ENCODE results near the gene BRIP1.
"Not testable (repeated sequence)": the region's sequence is repeated elsewhere in the genome, so short reads cannot be mapped to it uniquely, and the experiment has no call there.

The BRIP1 gene

DNA sequence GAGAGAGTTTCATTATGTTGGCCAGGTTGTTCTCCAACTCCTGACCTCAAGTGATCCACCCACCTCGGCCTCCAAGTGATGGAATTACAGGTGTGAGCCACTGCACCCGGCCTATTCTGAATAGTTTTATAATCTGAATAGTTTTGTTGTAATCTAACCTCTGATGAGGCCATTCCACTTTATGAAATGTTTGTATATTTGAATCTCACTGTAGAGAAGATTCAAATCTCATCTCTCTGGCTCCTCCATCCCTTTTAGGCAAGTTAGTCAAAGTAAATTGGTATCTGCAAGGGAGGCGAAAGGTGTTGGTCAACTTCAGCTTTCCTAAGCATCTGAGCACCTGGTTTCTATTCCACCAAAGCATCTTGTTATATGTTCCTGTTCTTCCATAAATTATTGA lies 131.2 kb downstream of the BRIP1 start:
- no peak overlapping the region for H3K4me2 ChIP-seq (ENCODE audit: low read length)
- no peaks in the 10 kb centered on the region for H3K79me2 ChIP-seq (ENCODE audit: low read length)
- H3K9me3 ChIP-seq (ENCODE audit: insufficient read depth, low read length): 0 out of 2 replicates have a peak, but pooled peaks cover 2% of the 10 kb centered on the region
- no peaks in the 10 kb centered on the region for H4K20me1 ChIP-seq (ENCODE audit: insufficient read depth, low read length)
- no peaks in the 10 kb centered on the region for H3K4me1 ChIP-seq (ENCODE audit: low read length)
- no peak overlapping the region for H3K27ac ChIP-seq (ENCODE audit: low read length)
- no peak for TF ChIP-seq EZH2phosphoT487 (IDR thresholded peaks at IDR 0.05; ENCODE audit: low read depth)
- TF ChIP-seq, protein P1, sequence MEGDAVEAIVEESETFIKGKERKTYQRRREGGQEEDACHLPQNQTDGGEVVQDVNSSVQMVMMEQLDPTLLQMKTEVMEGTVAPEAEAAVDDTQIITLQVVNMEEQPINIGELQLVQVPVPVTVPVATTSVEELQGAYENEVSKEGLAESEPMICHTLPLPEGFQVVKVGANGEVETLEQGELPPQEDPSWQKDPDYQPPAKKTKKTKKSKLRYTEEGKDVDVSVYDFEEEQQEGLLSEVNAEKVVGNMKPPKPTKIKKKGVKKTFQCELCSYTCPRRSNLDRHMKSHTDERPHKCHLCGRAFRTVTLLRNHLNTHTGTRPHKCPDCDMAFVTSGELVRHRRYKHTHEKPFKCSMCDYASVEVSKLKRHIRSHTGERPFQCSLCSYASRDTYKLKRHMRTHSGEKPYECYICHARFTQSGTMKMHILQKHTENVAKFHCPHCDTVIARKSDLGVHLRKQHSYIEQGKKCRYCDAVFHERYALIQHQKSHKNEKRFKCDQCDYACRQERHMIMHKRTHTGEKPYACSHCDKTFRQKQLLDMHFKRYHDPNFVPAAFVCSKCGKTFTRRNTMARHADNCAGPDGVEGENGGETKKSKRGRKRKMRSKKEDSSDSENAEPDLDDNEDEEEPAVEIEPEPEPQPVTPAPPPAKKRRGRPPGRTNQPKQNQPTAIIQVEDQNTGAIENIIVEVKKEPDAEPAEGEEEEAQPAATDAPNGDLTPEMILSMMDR (IDR thresholded peaks at IDR 0.05; ENCODE audit: low read depth, low read length): no peak
- H3K36me3 ChIP-seq (replicated peaks; ENCODE audit: low read depth, low read length): peaks cover 9% of the 10 kb centered on the region
- no peak overlapping the region for H2AFZ ChIP-seq (ENCODE audit: low read depth, low read length)
- no peak overlapping the region for H3K9ac ChIP-seq (ENCODE audit: low read length)
- no peaks in the 10 kb centered on the region for H3K27me3 ChIP-seq (ENCODE audit: low read depth, low read length)
- no peak overlapping the region for H3K4me3 ChIP-seq (ENCODE audit: low read length)

DNA sequence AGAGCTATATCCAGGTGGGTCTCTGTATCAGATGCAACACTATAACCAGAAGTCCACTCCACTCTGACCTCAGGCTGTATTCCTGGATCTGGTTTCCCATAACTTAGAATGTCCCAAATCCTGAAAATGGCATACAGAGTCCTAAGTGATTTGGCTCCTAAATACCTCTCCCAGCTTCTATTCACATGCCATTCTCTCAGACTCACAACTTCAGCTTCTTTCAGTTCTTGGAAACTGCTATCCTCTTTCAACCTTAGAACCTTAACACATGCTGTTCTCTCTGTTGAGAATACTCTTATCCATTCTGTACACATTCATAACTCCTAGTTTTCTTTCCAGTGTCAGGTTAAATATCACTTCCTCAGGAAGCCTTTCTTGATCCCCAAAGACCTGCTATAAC lies 132.0 kb downstream of the BRIP1 start:
- H3K27me3 ChIP-seq (ENCODE audit: low read depth, low read length): no peaks in the 10 kb centered on the region
- no peak overlapping the region for H2AFZ ChIP-seq (ENCODE audit: low read depth, low read length)
- no peaks in the 10 kb centered on the region for H3K4me1 ChIP-seq (ENCODE audit: low read length)
- H4K20me1 ChIP-seq (ENCODE audit: insufficient read depth, low read length): no peaks in the 10 kb centered on the region
- H3K4me3 ChIP-seq (ENCODE audit: low read length): no peak overlapping the region
- H3K36me3 ChIP-seq (replicated peaks; ENCODE audit: low read depth, low read length): peaks cover 2% of the 10 kb centered on the region
- H3K4me2 ChIP-seq (ENCODE audit: low read length): no peak overlapping the region
- no peaks in the 10 kb centered on the region for H3K9me3 ChIP-seq (ENCODE audit: insufficient read depth, low read length)
- TF ChIP-seq, protein P1 (IDR thresholded peaks at IDR 0.05; ENCODE audit: low read depth, low read length): no peak
- TF ChIP-seq EZH2phosphoT487 (IDR thresholded peaks at IDR 0.05; ENCODE audit: low read depth): no peak
- H3K79me2 ChIP-seq (ENCODE audit: low read length): no peaks in the 10 kb centered on the region
- no peak overlapping the region for H3K9ac ChIP-seq (ENCODE audit: low read length)
- no peak overlapping the region for H3K27ac ChIP-seq (ENCODE audit: low read length)

DNA sequence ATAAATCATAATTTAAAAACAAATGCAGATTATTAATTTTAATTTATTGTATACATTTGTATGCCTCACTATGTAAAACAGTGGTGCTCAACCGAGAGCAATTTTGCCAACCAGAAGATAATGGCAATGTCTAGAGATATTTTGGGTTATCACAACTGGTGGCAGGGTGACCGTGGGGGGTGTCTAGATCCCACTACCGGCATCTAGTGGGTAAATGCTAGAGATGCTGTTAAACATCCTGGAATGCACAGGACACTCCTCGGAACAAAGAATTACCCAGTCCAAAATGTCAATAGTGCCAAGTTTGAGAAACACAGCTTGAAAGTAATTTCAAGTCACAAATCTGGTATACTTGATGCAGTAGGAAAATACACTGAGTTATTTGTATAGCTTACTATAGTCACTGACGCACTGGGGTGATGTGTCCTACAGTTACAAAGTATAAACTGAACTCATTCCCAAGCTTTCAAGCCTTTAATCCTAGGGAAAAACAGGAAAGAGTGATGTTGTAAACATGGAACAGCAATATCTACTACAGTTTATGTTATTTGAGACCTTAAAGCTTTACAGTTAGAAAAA lies 133.5 kb downstream of the BRIP1 start:
- Histone ChIP-seq H3K9me3 (ENCODE audit: insufficient read depth, low read length) (no peaks in the 10 kb centered on the region), H3K4me1 (ENCODE audit: low read length) (no peaks in the 10 kb centered on the region), H3K4me3 (ENCODE audit: low read length) (no peak overlapping the region), H3K27ac (ENCODE audit: low read length) (no peak overlapping the region), H2AFZ (ENCODE audit: low read depth, low read length) (no peak overlapping the region), H3K4me2 (ENCODE audit: low read length) (no peak overlapping the region), H4K20me1 (ENCODE audit: insufficient read depth, low read length) (no peaks in the 10 kb centered on the region), H3K79me2 (ENCODE audit: low read length) (no peaks in the 10 kb centered on the region), H3K27me3 (ENCODE audit: low read depth, low read length) (no peaks in the 10 kb centered on the region), H3K36me3 (replicated peaks; ENCODE audit: low read depth, low read length) (peaks cover 4% of the 10 kb centered on the region), H3K9ac (ENCODE audit: low read length) (no peak overlapping the region)
- no peak for TF ChIP-seq EZH2phosphoT487 (IDR thresholded peaks at IDR 0.05; ENCODE audit: low read depth)
- TF ChIP-seq, protein P1 (IDR thresholded peaks at IDR 0.05; ENCODE audit: low read depth, low read length): no peak

DNA sequence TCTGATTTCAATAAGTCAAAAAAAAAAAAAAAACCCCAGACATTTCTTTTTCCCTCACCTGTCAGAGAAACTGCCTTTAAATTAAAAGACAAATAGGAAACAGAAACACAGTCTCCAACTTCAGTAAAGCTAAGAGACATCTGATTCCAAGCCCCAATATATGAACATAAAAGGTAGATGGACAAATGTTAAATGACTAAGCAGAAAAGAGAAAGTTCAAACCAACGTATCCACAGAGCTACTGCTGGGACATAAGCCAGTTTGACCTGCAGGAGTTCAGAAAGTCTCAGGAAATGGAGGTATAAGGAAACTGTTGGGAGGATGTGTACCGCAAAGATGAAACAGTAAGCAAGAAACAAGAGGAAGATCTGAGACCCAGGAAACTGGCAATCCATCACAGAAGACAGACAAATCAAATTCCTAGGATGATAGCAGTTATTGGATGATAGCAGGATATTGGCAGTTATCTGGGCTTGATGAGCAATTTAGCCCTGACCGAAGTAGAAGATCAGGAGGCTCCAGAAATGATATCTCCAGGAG lies 135.0 kb downstream of the BRIP1 start:
- Histone ChIP-seq H3K36me3 (replicated peaks; ENCODE audit: low read depth, low read length) (peaks cover 4% of the 10 kb centered on the region), H3K9ac (ENCODE audit: low read length) (no peak overlapping the region), H4K20me1 (ENCODE audit: insufficient read depth, low read length) (no peaks in the 10 kb centered on the region), H3K4me2 (ENCODE audit: low read length) (no peak overlapping the region), H3K27me3 (ENCODE audit: low read depth, low read length) (no peaks in the 10 kb centered on the region), H3K4me3 (ENCODE audit: low read length) (no peak overlapping the region), H3K79me2 (ENCODE audit: low read length) (no peaks in the 10 kb centered on the region), H3K27ac (ENCODE audit: low read length) (no peak overlapping the region), H3K4me1 (ENCODE audit: low read length) (no peaks in the 10 kb centered on the region), H3K9me3 (ENCODE audit: insufficient read depth, low read length) (no peaks in the 10 kb centered on the region), H2AFZ (ENCODE audit: low read depth, low read length) (no peak overlapping the region)
- TF ChIP-seq, protein P1 (IDR thresholded peaks at IDR 0.05; ENCODE audit: low read depth, low read length): no peak
- TF ChIP-seq EZH2phosphoT487 (IDR thresholded peaks at IDR 0.05; ENCODE audit: low read depth): no peak

DNA sequence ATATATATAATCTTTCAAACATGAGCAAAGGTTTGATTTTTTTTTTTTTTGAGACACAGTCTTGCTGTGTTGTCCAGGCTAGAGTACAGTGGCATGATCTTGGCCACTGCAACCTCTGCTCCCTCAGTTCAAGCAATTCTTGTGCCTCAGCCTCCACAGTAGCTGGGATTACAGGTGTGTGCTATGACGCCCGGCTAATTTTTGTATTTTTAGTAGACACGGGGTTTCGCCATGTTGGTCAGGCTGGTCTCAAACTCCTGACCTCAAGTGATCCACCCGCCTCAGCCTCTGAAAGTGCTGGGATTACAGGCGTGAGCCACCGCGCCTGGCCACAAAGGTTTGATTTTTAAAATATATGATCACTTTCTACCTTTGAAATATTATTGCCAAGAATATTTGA lies 135.5 kb downstream of the BRIP1 start:
- not testable (repeated sequence) for H3K4me2 ChIP-seq (ENCODE audit: low read length); H3K4me1 ChIP-seq (ENCODE audit: low read length); H3K9me3 ChIP-seq (ENCODE audit: insufficient read depth, low read length); H2AFZ ChIP-seq (ENCODE audit: low read depth, low read length); H4K20me1 ChIP-seq (ENCODE audit: insufficient read depth, low read length); H3K27me3 ChIP-seq (ENCODE audit: low read depth, low read length); H3K27ac ChIP-seq (ENCODE audit: low read length); H3K36me3 ChIP-seq (replicated peaks; ENCODE audit: low read depth, low read length); H3K4me3 ChIP-seq (ENCODE audit: low read length); H3K79me2 ChIP-seq (ENCODE audit: low read length); H3K9ac ChIP-seq (ENCODE audit: low read length)

Measured in OCI-LY3 (cell line).